Skin epidermis (tissue), 12 donors: ENCODE data around the gene SBK2.

ENCODE experiments used
- H3K27ac ChIP-seq, 21 experiments: fragments of 200-600 bp; sonication (generic) in 11 of 21; one replicate each; pipeline ENCODE4 v1.5.0; 2020; ENCODE audit warnings: mild to moderate bottlenecking in 3 of 21, inconsistent platforms in 2 of 21, moderate library complexity in 2 of 21
- H3K4me3 ChIP-seq, 7 experiments: fragments of 200-600 bp; sonication (generic) in 2 of 7; one replicate each; pipeline ENCODE4 v1.5.0; 2020; ENCODE audit warnings: inconsistent platforms in 2 of 7, mild to moderate bottlenecking in 2 of 7, moderate library complexity in 1 of 7

Gene SBK2

GRCh38 chr19:55491546-55492360, 45.2 kb downstream of the SBK2 start:
- H3K27ac ChIP-seq = peak overlapping the region in 6 of 21 experiments; percentile 14 to 49 (median 18)
- no peak overlapping the region for H3K4me3 ChIP-seq

GRCh38 chr19:55490478-55491432, 46.2 kb downstream of the SBK2 start:
- Histone ChIP-seq H3K4me3 (no peak overlapping the region), H3K27ac (peak overlapping the region in 6 of 21 experiments; percentile 14 to 49 (median 18))

GRCh38 chr19:55489711-55490477, 47.0 kb downstream of the SBK2 start:
- Histone ChIP-seq H3K4me3 (no peak overlapping the region), H3K27ac (peak overlapping the region in 3 of 21 experiments; percentile 10 to 52 (median 42))

GRCh38 chr19:55488986-55489710, 47.8 kb downstream of the SBK2 start:
- Histone ChIP-seq H3K27ac (peak overlapping the region in 12 of 21 experiments; percentile 14 to 89 (median 60)), H3K4me3 (no peak overlapping the region)

GRCh38 chr19:55487924-55488687, 48.8 kb downstream of the SBK2 start, which contains the start of gene SSC5D:
Gene SSC5D, plus strand, starts transcription at chr19:55488436. Its CDS starts 154 bp downstream, at chr19:55488590.
- H3K27ac ChIP-seq = peak within 1 kb of the TSS in 20 of 21 experiments; percentile 45 to 89 (median 80)
- no peak within 1 kb of the TSS for H3K4me3 ChIP-seq

GRCh38 chr19:55486971-55487923, 49.7 kb downstream of the SBK2 start:
- no peak overlapping the region for H3K4me3 ChIP-seq
- H3K27ac ChIP-seq = peak overlapping the region; percentile 44 to 89 (median 80)

GRCh38 chr19:55486043-55486970, 50.6 kb downstream of the SBK2 start:
- H3K27ac ChIP-seq = peak overlapping the region; percentile 44 to 90 (median 80)
- H3K4me3 ChIP-seq = no peak overlapping the region

GRCh38 chr19:55485439-55486011, 51.4 kb downstream of the SBK2 start:
- Histone ChIP-seq H3K27ac (peak overlapping the region; percentile 45 to 90 (median 80)), H3K4me3 (peak overlapping the region; percentile 37 to 63 (median 45))

- H3K4me3 ChIP-seq = peak within 1 kb of the TSS; percentile 37 to 63 (median 45)
- H3K27ac ChIP-seq = peak within 1 kb of the TSS; percentile 45 to 90 (median 80)
Measured at GRCh38 chr19:55484593-55485438, 52.1 kb downstream of the SBK2 start, which contains the start of gene NAT14. Gene NAT14, plus strand, starts transcription at chr19:55485188. Its CDS starts 521 bp downstream, at chr19:55485709.

GRCh38 chr19:55483706-55484592, 53.0 kb downstream of the SBK2 start:
- Histone ChIP-seq H3K4me3 (peak overlapping the region in 6 of 7 experiments; percentile 37 to 63 (median 45)), H3K27ac (peak overlapping the region in 8 of 21 experiments; percentile 69 to 90 (median 82))

- Histone ChIP-seq H3K4me3 (no peak overlapping the region), H3K27ac (no peak overlapping the region)
Measured at GRCh38 chr19:55482967-55483705, 53.8 kb downstream of the SBK2 start.

- Histone ChIP-seq H3K4me3 (no peak overlapping the region), H3K27ac (no peak overlapping the region)
Measured at GRCh38 chr19:55482156-55482961, 54.6 kb downstream of the SBK2 start.
